HG03060 (cell line): ENCODE data around the gene DENND2D.
"Not testable (repeated sequence)": the region's sequence is repeated elsewhere in the genome, so short reads cannot be mapped to it uniquely, and the experiment has no call there.

ENCODE experiments used
- ATAC-seq: cut with Tn5 transposase; IDR thresholded peaks from one replicate; pipeline ENCODE4 v1.9.1; 2021; ENCODE audit warnings: low read depth, moderate number of reproducible peaks; ENCODE audit not compliant: unreplicated experiment

The DENND2D gene

DNA sequence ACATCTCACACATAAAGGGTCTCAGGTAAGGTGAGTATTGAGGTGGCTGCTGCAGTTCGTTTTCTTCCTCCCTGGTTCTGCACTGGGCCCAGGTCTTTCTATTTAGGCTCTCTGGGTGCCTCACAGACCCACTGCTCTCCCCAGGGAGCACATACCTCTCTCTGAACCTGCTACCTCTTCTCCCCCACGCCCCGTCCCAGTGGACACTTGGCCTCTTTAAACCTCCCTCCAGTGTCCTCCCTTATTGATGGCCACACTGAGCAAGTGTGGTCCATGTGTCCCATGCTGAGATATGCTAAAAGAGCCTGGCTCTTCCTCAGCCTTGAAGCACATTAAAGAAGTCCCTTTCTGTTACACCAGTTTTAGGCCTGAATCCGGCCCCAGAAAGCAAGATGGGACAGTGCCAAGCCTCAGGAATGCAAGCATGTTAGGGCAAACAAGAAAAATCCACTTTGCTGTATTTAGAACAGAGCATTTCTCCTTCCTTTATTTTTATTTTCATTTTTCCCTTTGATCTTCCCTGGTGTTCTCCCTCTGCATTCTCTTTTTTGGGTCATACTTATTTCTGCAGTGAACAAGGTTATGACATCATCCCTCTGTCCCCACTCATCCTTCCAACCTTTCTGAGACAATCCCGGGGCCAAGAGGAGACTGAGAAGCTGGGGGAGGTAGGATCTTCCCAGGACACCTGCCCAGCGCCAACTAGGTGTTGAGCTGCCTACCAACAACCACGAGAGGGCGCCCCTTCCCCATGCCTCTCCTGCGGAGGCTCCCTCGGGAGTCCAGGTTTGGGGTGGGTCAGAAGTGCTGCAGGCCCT is 22.1 kb upstream of the DENND2D start:
- ATAC-seq, result no peak

DNA sequence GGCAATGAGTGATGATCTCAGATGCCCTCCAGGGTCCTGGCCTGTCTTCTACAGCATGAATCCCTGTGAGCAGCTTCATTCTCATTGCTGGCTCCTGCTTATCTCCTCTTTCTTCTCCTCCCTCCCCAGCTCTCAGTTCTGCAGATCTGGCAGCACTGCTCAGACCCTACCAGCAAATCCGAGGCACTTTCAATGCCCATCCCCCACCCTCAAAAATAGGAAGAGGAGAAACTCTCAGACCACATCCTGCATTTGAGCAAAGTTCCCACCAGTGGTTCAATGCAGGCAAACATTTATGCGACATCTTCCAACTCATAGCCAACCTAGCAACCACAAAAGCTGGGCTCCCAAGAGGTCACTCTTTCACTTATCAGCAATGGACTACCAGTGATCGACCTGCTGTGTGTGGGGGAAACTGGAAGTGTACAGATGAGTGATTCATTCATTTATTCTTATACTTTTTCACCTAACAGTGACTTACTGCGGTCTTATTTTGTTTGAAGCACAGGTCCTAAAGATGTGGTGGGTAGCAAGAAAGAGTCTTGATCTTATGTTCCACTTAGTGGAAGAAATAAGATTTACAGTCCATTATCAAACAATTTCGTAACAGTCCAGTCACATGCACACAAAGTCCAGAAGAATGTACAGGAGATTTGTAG is 21.3 kb upstream of the DENND2D start:
- ATAC-seq, result peak; percentile 40

DNA sequence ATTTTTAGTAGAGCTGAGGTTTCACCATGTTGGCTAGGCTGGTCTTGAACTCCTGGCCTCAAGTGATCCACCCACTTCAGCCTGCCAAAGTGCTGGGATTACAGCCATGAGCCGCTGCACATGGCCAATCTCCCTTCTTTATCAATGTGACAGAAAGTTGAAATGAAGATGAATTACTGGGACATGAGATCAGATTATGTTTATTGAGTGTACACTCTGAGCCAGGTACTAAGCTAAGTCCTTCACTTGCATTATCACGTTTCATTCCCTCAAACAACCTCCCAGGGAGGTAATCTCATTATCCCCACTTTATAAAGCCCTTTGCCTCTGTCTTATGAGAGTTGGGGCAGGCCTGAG is 20.8 kb upstream of the DENND2D start:
- ATAC-seq, result no peak

DNA sequence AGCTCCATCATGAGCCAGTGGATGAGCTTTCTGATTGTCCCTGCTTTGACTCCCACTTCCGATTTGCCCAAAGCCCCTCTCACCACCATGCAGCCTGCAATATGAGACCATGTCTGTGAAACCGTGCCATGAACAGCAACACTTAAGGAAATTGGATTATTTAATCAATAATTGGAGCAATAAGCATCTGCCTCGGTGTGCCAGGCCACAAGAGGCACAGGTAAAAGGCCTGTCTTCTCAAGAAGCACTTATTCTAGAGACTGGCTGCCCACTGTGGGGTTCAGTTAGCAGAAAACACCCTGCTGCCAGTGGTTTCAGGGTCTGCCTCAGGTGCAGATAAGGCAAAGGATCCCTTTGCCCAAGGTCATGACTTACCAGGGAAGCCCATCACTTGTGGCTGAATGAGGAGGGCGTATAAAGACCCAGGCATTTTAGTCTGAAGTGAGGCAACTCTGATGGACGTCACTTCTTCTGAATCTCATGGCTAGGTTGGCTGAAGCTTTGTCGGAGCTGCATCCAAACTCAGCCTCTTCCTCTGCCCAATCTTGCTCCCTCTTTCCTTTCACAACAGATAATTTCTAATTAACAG is 19.9 kb upstream of the DENND2D start:
- ATAC-seq, result no peak

DNA sequence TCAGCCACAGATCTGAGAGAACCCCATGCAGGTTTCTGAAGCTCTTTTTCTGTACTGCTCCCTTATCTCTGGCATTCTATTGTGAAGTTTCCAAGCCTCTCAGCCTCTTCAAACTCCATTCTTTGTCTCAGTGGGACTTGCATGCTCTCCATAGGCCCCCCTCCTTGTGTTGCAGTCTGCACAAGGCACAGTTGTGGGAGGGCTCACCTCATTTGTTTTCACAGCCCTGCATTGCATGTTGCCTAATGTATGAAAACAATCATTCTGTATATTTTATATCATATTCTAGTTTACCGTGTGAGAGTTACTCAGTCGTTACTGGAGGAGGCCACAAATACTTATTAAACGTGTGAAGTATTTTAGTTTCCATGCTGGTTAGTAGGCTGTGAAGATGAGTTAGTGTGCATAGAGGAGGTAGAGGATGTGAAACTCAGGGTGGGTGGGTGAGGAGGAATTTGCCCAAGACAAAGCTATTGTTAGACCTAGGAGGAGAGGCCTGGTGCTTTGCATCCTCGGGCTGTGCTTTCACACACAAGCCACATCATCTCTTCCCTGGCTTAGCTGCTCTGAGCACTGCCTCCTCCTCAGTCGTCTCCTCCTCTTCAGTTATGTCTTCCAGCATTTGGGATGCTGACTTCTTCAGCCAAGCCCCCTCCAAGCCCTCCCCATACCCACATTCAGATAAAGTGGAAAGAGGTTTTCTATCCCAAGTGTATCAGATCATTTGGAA is 19.3 kb upstream of the DENND2D start:
- peak; percentile 20 for ATAC-seq

DNA sequence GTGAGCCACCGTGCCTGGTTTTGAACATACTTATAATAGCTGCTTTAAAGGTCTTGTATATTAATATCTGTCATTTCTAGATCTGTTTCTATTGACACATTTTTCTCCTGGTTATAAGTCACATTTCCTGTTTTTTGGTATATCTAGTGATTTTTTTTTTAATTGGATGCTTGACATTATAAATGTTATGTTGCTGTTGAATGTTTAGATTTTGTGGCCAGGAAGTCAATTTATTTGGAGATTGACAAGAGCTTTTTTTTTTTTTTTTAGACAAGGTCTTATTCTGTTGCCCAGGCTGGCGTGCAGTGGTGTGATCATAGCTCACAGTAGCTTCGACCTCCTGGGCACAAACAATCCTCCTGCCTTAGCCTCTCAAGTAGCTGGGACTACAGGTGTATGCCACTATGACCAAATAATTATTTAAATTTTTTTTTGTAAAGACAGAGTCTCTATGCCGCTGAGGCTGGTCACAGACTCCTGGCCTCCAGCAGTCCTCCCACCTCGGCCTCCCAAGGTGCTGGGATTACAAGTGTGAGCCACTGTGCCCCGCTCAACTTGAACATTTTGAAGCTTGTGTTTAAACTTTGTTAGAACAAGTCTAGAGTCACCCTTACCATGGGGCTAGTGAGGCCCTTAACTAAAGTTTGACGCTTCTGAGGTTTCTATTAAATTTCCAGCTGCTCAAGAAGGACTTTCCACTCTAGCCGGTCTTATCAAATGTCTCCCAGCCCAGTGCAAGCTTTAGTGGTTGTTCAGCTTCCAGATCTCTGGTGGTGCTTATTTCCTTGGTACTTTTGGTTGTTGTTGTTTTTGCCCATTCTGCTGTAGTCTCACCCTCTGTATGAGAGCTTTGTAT is 18.5 kb upstream of the DENND2D start:
- no peak for ATAC-seq

DNA sequence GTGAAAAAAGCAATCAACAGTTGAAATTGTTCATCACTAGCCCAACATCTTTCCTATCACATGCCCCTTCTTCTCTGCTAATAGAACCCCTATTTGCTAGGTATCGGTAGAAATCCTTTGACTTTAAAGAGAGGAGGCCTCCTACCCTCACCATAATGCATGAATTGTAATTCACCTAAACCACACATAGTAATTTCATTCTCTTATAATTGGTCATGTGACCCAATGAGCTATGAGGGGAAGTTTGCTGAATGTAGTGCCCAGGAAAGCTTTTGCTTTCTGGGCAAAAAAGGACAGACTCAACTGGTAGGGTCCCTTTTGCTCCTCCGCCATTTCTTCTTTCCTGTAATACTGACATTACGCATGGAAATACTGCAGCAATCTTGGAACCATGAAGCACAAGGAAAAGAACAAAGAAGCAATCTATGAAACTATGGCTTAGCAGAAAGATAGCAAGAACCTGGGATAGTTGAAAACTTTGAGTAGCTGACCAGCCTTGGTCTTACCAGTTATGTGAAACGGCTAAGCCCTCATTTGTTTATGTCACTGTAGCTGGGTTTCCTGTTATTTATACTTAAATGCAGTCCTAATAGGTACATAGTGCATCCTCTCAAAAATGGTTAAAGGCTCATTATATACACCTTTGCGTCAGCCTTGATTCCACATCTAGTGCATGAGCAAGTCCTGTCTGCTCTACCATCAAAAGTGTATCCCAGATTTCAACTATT is 16.9 kb upstream of the DENND2D start:
- no peak for ATAC-seq

DNA sequence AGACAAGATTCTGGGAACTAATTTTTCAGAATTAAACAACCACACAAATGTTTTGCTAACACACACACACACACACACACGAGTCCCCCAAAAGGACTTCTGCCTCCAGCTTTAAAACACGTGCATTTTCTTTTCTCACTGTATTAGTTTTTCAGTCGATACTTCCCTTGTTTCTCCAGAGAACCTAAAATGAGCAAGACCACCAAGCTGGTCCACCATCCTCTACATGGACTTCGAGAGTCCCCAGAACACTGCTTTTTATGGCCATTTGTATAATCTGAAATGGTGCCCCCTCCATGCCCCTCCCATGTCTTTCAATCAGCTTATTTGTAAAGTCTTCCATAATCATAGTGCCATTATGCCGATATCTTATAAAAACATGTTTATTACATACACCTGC is 16.3 kb upstream of the DENND2D start:
- no peak for ATAC-seq

DNA sequence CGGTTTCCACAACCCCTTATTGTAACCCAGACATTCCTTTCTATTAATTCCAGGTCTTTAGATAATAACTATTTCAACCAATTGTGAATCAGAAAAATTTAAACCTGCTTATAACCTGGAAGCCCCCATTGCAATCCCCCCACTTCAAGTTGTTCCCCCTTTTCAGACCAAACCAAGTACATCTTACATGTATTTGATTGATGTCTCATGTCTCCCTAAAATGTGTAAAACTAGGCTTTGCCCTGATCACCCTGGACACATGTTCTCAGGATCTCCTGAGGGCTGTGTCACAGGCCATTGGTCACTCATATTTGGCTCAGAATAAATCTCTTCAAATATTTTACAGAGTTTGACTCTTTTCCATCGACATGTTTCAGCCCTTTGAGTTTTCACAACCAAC is 14.8 kb upstream of the DENND2D start:
- ATAC-seq, result not testable (repeated sequence)

DNA sequence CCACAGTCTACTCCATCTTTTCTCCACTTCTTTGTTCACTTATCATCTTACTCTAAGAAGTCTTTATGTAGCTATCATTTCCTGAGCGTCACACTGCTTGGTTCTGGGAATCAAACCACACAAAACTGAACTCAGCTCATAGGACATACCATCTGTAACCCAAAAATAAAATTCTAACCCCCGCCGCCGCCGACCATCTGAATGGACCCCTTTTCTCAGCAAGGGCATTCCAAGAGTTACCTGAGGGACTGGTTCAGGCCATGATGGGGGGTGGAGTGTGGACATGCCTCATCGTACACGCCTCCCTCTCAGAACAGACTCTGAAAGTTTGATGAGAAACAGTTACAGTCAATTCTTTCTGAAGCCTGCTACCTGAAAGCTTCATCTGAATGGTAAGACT is 14.4 kb upstream of the DENND2D start:
- no peak for ATAC-seq

DNA sequence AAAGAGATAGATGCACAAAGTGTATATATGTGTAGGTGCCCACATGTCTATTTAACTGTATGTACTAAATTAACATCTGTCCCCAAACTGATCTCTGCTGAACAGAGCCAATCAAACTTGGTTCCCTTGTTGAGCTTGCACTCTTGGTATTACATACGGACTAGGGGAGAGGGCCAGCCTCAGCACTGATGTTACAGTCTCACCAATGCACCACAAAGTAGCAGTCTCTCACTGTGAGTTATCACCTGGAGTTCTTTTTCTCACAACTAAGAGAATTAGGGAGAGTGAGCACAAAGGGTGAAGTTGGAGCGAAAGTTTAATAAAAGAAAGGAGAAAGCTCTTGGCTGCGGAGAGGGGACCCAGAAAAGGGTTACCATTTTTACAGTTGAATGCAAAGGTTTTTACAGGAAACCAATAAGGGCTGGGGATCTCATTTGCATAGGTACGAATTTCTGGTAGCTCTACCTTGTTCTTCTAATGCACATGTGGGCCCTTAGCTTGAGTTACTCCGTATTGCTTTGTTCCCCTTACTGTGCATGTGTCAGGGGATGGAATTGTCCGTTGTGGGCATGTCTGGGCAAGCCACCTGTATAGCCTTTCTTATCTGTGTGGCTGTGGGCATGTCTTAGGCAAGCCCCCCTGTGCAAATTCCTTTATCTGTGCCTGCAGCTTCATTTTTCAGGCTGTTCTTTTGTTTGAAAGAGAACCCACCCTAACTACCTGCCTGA is 13.8 kb upstream of the DENND2D start:
- no peak for ATAC-seq

DNA sequence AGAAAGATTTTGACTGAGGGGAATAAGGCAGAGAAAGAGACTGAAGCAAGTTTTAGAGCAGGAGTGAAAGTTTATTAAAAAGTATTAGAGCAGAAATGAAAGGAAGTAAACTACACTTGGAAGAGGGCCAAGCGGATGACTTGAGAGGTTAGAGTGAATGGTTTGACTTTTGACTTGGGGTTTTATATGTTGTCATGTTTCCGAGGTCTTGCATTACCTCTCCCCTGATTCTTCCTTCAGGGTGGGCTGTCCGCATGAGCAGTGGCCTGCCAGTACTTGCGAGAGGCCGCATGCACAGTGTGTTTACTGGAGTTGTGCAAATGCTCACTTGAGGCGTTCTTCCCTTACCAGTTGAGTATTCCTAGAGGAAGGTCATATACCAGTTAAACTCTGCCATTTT is 13.0 kb upstream of the DENND2D start:
- no peak for ATAC-seq

DNA sequence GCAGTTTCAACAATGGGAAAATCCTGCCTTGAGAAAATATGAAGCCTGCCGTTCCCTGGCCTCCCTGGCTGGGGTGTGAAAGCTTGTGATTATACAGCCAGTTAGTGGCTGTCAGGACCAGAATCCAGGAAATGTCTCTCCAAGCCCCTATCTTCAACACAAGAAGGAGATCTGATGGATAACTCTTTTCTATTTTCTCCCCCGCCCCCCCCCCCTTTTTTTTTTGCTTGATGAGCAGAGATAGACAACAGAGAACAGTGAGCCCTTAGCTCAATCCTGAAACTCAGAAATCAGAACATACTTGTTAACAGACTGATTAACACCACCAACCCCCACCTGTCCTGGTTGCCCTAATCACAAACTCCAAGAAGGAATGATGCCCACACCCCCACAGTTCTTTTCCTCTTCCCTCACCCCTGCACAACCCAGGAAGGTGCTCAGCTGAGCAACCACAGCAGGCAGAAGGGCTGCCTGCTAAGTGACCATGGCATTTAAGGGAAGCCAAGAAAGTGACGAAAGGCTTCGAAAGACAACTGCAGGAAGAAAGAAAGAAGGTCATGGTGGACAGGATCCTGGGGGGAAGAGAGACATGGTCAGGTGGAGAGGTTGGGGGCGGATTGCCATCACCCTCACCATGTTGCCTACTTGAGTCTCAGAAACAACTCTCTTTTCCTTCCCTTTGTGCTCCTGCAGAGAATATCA is 12.3 kb upstream of the DENND2D start:
- ATAC-seq, result no peak

DNA sequence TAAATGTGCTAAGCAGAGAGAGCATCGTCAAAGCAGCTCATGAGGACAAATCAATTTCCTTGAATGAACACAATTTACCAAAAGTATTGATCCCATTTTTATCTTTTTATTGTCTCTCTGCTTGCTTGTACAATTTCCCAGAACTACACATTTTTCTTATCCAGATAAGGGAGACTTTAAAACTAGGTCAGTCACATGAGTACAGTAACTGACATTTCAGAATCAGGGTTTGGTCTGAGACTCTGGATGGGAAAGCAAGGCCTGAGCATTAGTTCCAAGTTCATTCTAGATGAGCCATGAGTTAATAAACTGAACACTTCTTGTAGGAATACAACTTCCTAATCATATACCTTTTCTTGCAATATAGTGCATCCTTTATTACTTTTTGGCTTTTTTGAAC is 11.5 kb upstream of the DENND2D start:
- ATAC-seq, result no peak

DNA sequence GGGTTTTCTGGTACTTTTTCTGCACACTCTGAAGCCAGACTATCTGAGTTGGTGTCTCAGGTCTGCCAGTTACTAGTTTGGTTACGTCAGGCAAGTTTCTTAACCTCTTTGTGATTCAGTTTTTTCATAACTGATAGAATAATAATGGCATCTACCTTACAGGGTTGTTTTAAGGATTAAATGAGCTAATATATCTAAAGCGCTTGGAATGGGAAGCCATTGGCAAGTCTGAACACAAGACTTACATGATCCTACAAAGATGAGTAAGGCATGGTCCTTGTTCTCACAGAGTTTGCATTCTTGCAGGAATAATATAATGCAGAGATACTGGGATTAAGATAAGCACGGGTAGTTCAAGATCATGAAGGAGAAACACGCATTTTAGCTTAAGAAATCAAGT is 9.2 kb upstream of the DENND2D start:
- no peak for ATAC-seq

DNA sequence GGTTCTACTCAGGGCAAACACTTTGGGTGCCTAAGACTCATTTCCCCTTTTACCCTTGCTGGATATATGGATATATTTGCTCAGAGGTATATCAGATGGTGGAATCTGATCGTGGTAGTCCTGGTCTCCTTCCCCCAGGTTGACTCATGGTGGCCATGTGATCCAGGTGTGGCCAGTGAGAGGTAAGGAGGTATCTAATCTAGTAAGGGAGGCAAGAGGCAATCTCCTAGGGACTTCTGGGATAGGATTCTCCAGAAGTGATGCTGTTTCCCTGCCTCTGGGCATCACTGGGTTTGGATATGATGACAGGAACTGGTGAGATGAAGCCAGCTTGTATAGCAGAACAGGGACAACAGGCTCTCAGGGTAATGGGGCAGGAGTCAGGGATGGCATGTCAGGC is 8.5 kb upstream of the DENND2D start:
- no peak for ATAC-seq

DNA sequence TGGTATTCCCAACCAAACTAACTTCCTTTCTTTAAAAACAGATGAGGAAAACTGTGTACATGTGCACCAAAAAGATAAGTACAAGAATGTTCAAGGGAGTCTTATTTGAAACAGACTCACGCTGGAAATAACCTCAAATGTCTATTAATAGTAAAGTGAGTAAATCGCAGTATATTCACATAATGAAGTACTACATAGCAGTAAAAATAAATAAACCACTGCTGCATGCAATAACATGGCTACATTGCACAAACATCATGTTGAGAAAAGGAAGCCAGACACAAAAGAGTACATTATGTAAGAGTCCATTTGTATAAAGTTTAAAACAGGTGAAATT is 5.2 kb upstream of the DENND2D start:
- no peak for ATAC-seq

DNA sequence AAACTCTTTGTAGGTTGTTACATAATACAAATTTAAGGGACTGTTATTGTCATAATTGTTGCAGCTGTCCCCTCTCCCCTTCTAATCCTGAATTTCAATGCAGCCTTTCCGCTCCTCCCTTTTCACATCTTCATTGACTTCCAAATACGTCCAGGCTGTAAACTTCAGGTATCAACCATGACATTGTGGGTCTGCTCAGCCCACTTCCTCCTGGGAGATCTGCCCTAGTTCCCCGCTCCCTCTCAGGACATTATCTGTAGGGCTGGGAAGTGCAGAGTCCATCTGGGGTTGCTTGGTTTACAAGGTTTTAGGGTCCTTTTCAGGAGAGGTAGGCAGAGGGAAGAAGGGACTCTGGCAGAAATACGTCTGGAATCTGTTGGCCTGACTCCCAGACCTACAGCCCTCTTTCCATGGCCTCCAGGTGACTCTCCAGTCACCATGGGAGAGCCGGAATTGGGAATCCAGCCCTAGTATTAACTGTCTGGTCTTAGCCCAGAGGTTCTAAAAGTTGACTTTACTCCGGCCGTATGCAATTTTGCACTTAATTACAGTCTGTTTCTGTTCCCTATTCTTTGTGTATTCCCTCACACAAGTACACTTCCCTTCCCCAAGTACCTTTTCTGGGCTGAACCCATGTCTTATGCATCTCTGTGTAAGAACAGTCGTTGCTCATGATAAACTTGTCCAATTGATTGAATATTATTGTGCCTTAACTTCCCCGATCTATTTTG is 4.7 kb upstream of the DENND2D start:
- ATAC-seq, result no peak
